A673 (cell line): ENCODE data around the gene PRR12. TPM values are rescaled to one million over a fixed set of nuclear protein-coding genes. Genes with fewer than 3 reads are reported as not detected.

ENCODE experiments used
- BruUV-seq: library from RNA; stranded (reverse); fragments of 400-500 nt; replicated peaks from 2 replicates; lab custom pipeline; 2021; lab: Mats Ljungman, UMichigan
- CTCF ChIA-PET: fragments of 300-600 bp; sonication (Branson Sonifier 250); formaldehyde crosslinking; loops from one replicate; lab custom pipeline; 2022; ENCODE audit warnings: antibody characterized with exemption; lab: Charles Lee
- POLR2A ChIA-PET: fragments of 300-600 bp; sonication (Branson Sonifier 250); formaldehyde crosslinking; loops from one replicate; lab custom pipeline; 2022; ENCODE audit warnings: antibody characterized with exemption; ENCODE audit not compliant: low non-redundant PET; lab: Charles Lee
- DNase-seq: peaks from one replicate; pipeline ENCODE4 v3.0.0-alpha.2; 2015; ENCODE audit warnings: low spot score
- H3K27ac ChIP-seq: fragments of 200-600 bp; sonication (generic); 2 replicates; pipeline ENCODE4 v1.5.1; 2016; ENCODE audit warnings: mixed run types, low read depth, mild to moderate bottlenecking, mixed read lengths, antibody characterized with exemption, low read length; ENCODE audit not compliant: poor library complexity, severe bottlenecking
- H3K27me3 ChIP-seq: fragments of 200-600 bp; sonication (generic); replicated peaks from 2 replicates; pipeline ENCODE4 v1.6.1; 2017; ENCODE audit warnings: mixed run types, low read depth, mild to moderate bottlenecking, mixed read lengths, antibody characterized with exemption, low read length; ENCODE audit not compliant: insufficient read depth, poor library complexity
- H3K36me3 ChIP-seq: fragments of 200-600 bp; sonication (generic); 2 replicates; pipeline ENCODE4 v1.6.1; 2016; ENCODE audit warnings: mixed run types, mild to moderate bottlenecking, mixed read lengths, antibody characterized with exemption, low read length; ENCODE audit not compliant: insufficient read depth, poor library complexity, severe bottlenecking
- H3K4me1 ChIP-seq: fragments of 200-600 bp; sonication (generic); 2 replicates; pipeline ENCODE4 v1.6.1; 2017; ENCODE audit warnings: mixed run types, mild to moderate bottlenecking, mixed read lengths, antibody characterized with exemption, low read length; ENCODE audit not compliant: insufficient read depth, poor library complexity, severe bottlenecking
- H3K4me3 ChIP-seq: fragments of 200-600 bp; sonication (generic); 2 replicates; pipeline ENCODE4 v1.5.1; 2016; ENCODE audit warnings: low read depth, mixed run types, mild to moderate bottlenecking, mixed read lengths, low read length; ENCODE audit not compliant: poor library complexity, severe bottlenecking
- H3K9me3 ChIP-seq: fragments of 200-600 bp; sonication (generic); 2 replicates; pipeline ENCODE4 v1.6.1; 2016; ENCODE audit warnings: mixed run types, low read depth, mild to moderate bottlenecking, mixed read lengths, antibody characterized with exemption, low read length; ENCODE audit not compliant: poor library complexity, severe bottlenecking
- CTCF ChIP-seq: fragments of 300-800, 200-600 bp; sonication (generic); conservative IDR thresholded peaks from 2 replicates; pipeline ENCODE4 v1.5.1; 2017; ENCODE audit warnings: low read depth, mild to moderate bottlenecking, antibody characterized with exemption, low read length, moderate library complexity, mixed read lengths
- EZH2 ChIP-seq: fragments of 200-600 bp; sonication (generic); IDR thresholded peaks from 2 replicates; pipeline ENCODE4 v1.6.1; 2017; ENCODE audit warnings: borderline replicate concordance, low read depth, mild to moderate bottlenecking, mixed read lengths, antibody characterized with exemption, low read length; ENCODE audit not compliant: poor library complexity, severe bottlenecking
- intact Hi-C: fragments of 100-400 bp; cut with micrococcal nuclease; formaldehyde crosslinking; loops from one replicate; pipeline ENCODE4 v1.10.0; 2022; ENCODE audit not compliant: unreplicated experiment
- total RNA-seq: library from RNA; stranded (reverse); gene quantifications from 2 replicates; pipeline ENCODE4 v1.2.3, GENCODE V29; 2021

Gene PRR12
- total RNA-seq, 1 experiment from 2014 or later = 54.0 TPM

- ChIA-PET POLR2A (no interaction called here), CTCF (no interaction called here)
- Histone ChIP-seq H3K27ac (no peak overlapping the region), H3K36me3 (peaks cover 24% of the 10 kb centered on the region), H3K27me3 (no peaks in the 10 kb centered on the region), H3K9me3 (no peaks in the 10 kb centered on the region), H3K4me1 (peaks cover 17% of the 10 kb centered on the region), H3K4me3 (no peak overlapping the region)
- TF ChIP-seq CTCF (no peak), EZH2 (no peak)
- intact Hi-C loops = no loop called here
- BruUV-seq = no TSS peak
- no peak for DNase-seq
Measured at GRCh38 chr19:49669516-49669915, 78.5 kb downstream of the PRR12 start.

- intact Hi-C loops = no loop called here
Measured at GRCh38 chr19:49672131-49672919, 81.3 kb downstream of the PRR12 start.

More at GRCh38 chr19:49672131-49672919, 81.3 kb downstream of the PRR12 start:
- TF ChIP-seq CTCF = peak; percentile 98
- TF ChIP-seq EZH2 = no peak
- BruUV-seq = no TSS peak
- peaks cover 13% of the 10 kb centered on the region for H3K4me1 ChIP-seq
- H3K4me3 ChIP-seq = no peak overlapping the region
- H3K9me3 ChIP-seq = no peaks in the 10 kb centered on the region
- peak overlapping the region; percentile 74 for H3K27ac ChIP-seq
- ChIA-PET POLR2A (no interaction called here), CTCF (interaction anchor here (0.9 kb wide), 1 partner anchor 29 kb away, joined by 3 read pairs; no protein-coding TSS in a partner anchor)
- DNase-seq = peak; percentile 76
- H3K27me3 ChIP-seq = no peaks in the 10 kb centered on the region
- peaks cover 24% of the 10 kb centered on the region for H3K36me3 ChIP-seq

Other genes with a start within 250 kb of the PRR12 start
- gene TEAD2, start 228.8 kb upstream of the PRR12 start, total RNA-seq = 121 and 125 TPM in 2 replicates
- 1.2 and 1.6 TPM in 2 replicates for gene DKKL1, start 227.3 kb upstream of the PRR12 start, total RNA-seq
- gene KASH5, start 202.9 kb upstream of the PRR12 start, total RNA-seq = 0.37 TPM in 1 of 2 replicates, not detected in the other
- not detected in 2 replicates for gene PTH2, start 167.7 kb upstream of the PRR12 start, total RNA-seq
- not detected in 2 replicates for gene GFY, start 165.8 kb upstream of the PRR12 start, total RNA-seq
- gene SLC17A7, start 149.7 kb upstream of the PRR12 start, total RNA-seq = 1.7 and 1.8 TPM in 2 replicates
- gene PIH1D1, start 139.4 kb upstream of the PRR12 start, total RNA-seq = 122 and 131 TPM in 2 replicates
- gene ALDH16A1, start 138.0 kb upstream of the PRR12 start, total RNA-seq = 22.6 and 23.2 TPM in 2 replicates
- 6.5 and 6.9 TPM in 2 replicates for gene FLT3LG, start 117.0 kb upstream of the PRR12 start, total RNA-seq
- 2,390 and 2,393 TPM in 2 replicates for gene RPL13A, start 103.6 kb upstream of the PRR12 start, total RNA-seq
- 2,088 and 2,093 TPM in 2 replicates for gene RPS11, start 94.7 kb upstream of the PRR12 start, total RNA-seq
- 396 and 482 TPM in 2 replicates for gene FCGRT, start 78.5 kb upstream of the PRR12 start, total RNA-seq
- gene RCN3, start 63.2 kb upstream of the PRR12 start, total RNA-seq = 82.9 and 95.3 TPM in 2 replicates
- gene NOSIP, start 10.6 kb upstream of the PRR12 start, total RNA-seq = 169 and 178 TPM in 2 replicates
- gene PRRG2, start 9.9 kb upstream of the PRR12 start, total RNA-seq = 1.5 and 1.9 TPM in 2 replicates
- 27.6 and 32.4 TPM in 2 replicates for gene RRAS, start 49.0 kb downstream of the PRR12 start, total RNA-seq
- 92.7 and 98.2 TPM in 2 replicates for gene SCAF1, start 51.0 kb downstream of the PRR12 start, total RNA-seq
- 81.7 and 88.0 TPM in 2 replicates for gene IRF3, start 74.7 kb downstream of the PRR12 start, total RNA-seq
- gene BCL2L12, start 74.8 kb downstream of the PRR12 start, total RNA-seq = 97.4 and 99.1 TPM in 2 replicates
- gene PRMT1, start 86.1 kb downstream of the PRR12 start, total RNA-seq = 523 and 536 TPM in 2 replicates
- gene ADM5, start 98.4 kb downstream of the PRR12 start, total RNA-seq = 4.3 TPM in 2 replicates
- gene CPT1C, start 99.9 kb downstream of the PRR12 start, total RNA-seq = 23.3 and 30.0 TPM in 2 replicates
- gene TSKS, start 172.1 kb downstream of the PRR12 start, total RNA-seq = not detected in 2 replicates
- gene AP2A1, start 175.8 kb downstream of the PRR12 start, total RNA-seq = 80.1 and 98.5 TPM in 2 replicates
- 53.0 and 64.3 TPM in 2 replicates for gene FUZ, start 222.1 kb downstream of the PRR12 start, total RNA-seq
- 93.0 and 111 TPM in 2 replicates for gene MED25, start 227.1 kb downstream of the PRR12 start, total RNA-seq